HG02678 (cell line): ENCODE measurements around the gene OBSCN.

Source experiments
- ATAC-seq: cut with Tn5 transposase; IDR thresholded peaks from one replicate; pipeline ENCODE4 v1.9.1; 2021; ENCODE audit warnings: mild to moderate bottlenecking, moderate library complexity; ENCODE audit not compliant: unreplicated experiment

The OBSCN gene, protein sequence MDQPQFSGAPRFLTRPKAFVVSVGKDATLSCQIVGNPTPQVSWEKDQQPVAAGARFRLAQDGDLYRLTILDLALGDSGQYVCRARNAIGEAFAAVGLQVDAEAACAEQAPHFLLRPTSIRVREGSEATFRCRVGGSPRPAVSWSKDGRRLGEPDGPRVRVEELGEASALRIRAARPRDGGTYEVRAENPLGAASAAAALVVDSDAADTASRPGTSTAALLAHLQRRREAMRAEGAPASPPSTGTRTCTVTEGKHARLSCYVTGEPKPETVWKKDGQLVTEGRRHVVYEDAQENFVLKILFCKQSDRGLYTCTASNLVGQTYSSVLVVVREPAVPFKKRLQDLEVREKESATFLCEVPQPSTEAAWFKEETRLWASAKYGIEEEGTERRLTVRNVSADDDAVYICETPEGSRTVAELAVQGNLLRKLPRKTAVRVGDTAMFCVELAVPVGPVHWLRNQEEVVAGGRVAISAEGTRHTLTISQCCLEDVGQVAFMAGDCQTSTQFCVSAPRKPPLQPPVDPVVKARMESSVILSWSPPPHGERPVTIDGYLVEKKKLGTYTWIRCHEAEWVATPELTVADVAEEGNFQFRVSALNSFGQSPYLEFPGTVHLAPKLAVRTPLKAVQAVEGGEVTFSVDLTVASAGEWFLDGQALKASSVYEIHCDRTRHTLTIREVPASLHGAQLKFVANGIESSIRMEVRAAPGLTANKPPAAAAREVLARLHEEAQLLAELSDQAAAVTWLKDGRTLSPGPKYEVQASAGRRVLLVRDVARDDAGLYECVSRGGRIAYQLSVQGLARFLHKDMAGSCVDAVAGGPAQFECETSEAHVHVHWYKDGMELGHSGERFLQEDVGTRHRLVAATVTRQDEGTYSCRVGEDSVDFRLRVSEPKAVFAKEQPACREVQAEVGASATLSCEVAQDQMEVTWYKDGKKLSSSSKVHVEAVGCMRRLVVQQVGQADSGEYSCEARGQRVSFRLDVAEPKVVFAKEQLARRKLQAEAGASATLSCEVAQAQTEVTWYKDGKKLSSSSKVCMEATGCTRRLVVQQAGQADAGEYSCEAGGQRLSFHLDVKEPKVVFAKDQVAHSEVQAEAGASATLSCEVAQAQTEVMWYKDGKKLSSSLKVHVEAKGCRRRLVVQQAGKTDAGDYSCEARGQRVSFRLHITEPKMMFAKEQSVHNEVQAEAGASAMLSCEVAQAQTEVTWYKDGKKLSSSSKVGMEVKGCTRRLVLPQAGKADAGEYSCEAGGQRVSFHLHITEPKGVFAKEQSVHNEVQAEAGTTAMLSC (N-terminal part only)

GRCh38 chr1:228207851-228208821, at the start of gene OBSCN:
OBSCN (plus strand) TSS chr1:228208044; CDS start chr1:228211784, 3,740 bp downstream.
- ATAC-seq = no peak

- ATAC-seq = no peak
These were observed 49.5 kb upstream of the OBSCN start for GRCh38 chr1:228158151-228159007.

DNA sequence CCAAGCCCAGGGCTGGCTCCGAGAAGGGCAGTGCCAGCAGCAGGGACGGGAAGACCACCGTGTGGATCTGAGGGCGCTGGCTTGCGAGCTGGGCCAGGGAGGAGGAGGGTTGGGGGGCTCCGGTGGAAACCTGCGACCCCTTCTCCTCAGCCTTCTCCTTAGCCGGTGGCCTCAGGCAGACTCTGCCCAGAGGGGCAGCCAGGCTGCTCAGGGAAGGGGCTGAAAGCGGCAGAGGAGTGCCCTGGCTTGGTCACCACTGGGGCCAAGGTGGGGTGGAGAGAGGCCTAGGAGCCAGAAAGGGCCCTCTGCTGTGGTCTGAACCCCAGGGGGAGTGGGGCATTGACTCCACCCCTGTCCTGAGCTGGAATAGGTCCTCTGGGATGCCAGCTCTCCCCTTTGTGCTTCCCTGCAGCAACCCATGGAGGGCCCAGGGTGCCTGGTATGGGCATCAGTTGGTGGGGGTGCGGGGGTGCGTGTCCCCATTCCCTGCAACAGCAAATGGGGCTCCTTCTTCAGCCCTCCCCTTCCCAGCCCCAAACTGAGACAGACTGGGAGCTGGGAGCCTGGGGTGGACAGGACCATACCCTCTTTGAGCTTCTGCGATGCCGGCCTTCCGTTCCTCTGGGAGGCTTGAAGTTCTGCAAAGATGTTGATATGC, 48.7 kb upstream of the OBSCN start:
- no peak for ATAC-seq

GRCh38 chr1:228160201-228160761, 47.6 kb upstream of the OBSCN start:
- ATAC-seq = no peak

DNA sequence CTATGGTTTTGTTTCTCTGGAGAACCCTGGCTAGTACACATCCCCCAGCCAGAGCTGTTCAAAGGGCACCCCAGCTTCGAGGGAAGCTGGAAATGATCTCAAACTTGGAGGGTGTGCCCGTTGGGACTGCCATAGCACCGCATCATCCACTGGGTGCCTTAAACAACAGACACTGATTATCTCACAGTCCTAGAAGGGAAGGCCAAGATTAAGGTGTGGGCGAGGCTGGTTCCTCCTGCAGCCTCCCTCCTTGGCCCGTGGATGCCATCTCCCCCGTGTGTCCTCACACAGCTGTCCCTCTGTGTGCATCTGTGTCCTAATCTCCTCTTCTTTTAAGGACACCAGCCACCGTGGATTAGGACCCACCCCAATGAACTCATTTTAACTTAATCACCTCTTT, 46.5 kb upstream of the OBSCN start:
- no peak for ATAC-seq

GRCh38 chr1:228161866-228162265, 46.0 kb upstream of the OBSCN start:
- no peak for ATAC-seq

- ATAC-seq = no peak
These were observed 45.4 kb upstream of the OBSCN start for GRCh38 chr1:228162286-228163006.

DNA sequence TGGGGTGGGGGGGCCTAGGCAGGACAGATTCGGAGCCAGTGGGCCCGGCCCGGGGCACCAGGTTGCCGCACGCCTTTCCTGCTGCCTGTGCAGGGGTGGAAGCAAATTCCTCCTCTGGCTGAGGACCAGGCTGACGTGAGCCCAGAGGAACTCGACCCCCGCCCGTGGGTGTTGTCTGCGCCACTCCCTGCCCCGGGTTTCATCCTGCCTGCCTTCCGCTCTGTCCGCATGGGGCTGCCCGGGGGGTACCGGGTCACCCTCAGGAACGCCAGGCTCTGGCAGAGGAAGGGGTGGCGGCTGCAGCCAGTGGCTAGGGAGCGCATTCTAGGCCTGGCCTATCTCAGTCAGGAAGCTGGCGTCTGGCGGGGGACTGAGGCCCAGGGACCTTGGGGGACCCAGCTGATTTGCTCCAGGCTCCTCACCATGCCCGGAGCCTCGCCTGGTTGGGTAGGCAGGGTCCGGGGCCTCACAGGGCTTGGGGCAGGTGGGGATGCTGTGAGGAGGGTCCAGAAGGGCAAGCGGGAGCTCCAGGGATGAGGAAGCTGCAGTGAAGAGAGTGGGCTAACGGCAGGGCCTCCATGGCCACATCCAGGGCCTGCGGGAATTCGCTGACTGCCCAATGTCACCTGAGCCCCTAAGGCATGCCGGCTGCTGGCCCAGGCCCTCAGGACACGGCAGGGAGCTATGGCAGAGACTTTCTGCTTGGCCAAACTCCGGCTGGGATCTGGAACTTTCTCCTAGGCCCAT, 44.7 kb upstream of the OBSCN start:
- ATAC-seq = no peak

DNA sequence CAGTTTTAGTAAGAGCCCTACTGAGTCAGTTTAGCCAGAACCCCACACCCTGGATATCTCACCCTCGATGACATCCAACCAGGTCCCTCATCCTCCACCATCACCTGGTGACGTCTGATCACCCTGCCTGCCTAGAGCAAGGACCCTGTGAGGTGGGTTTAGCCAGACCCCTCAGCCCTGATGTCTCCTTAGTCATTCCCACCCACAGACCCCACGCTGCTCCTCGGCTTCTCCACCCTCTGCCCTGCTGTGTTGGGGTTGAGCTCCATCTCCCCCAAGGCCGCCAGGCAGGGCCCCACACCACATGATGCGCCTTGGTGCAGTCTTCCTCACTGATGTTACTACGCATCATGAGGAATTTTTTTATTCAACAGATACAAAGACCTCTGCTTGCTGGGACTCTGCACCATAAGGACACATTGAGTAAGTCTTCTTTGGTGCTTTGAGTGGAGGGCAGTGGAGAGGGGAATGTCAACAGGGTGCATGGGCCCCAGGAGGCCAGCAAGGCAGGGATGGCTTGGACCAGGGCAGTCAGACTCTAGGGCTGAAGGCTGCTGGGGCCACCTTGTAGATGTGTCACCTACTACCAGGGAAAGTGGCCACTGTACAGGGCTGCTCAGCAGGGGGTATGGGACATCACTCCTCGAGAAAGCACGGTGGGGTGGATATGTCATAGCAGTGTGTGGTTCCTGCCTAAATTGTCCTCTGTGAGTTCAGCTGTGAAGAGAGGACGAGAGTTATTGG, 43.9 kb upstream of the OBSCN start:
- no peak for ATAC-seq

GRCh38 chr1:228164561-228165371, 43.1 kb upstream of the OBSCN start:
- ATAC-seq = no peak

GRCh38 chr1:228165372-228166169, 42.3 kb upstream of the OBSCN start, which contains the start of gene IBA57:
IBA57 (plus strand) TSS chr1:228165804; CDS start chr1:228165817, 13 bp downstream.
- ATAC-seq = peak; percentile 79

DNA sequence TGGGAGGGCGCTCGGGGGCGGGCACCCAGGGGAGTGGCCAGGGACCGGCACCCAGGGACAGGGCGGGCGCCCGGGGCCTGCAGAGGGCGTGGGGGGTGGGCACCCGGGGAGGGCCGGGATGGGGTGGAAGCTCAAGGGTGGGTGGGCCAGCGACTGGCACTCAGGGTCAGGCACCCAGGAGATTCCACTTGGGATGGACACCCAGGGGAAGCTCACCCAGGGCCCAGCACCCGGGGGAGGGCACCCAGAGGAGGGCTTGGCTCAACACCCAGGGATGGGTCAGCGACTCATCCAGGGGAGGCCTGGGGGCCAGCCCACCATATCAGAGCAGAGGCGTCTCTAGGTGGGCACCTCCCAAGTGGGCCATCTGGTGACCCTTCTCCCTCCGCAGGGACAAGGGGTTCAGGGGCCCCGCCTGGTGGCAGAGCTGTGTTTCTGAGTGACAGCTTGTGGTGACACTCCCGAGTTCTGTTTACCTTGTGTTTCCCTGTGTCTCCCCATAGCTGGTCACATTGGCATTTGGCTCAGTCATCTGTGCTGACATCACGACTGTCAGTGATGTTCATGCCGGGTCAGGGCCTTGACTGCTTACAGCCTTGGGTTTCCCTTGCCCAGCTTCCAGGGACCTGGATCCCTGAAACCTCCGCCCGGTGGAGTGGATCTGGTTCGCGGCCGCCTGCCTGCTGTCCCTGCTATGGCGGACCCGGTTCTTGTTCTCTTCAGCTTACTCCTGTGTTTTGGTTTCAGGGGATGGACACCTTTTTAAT, 41.5 kb upstream of the OBSCN start:
- peak; percentile 13 for ATAC-seq

GRCh38 chr1:228168563-228169270, 39.1 kb upstream of the OBSCN start:
- no peak for ATAC-seq
